A673 (cell line): ENCODE data around the gene FREM1. TPM values are rescaled to one million over a fixed set of nuclear protein-coding genes. Genes with fewer than 3 reads are reported as not detected.

Experiments
- BruUV-seq: library from RNA; stranded (reverse); fragments of 400-500 nt; replicated peaks from 2 replicates; lab custom pipeline; 2021; lab: Mats Ljungman, UMichigan
- CTCF ChIA-PET: fragments of 300-600 bp; sonication (Branson Sonifier 250); formaldehyde crosslinking; loops from one replicate; lab custom pipeline; 2022; ENCODE audit warnings: antibody characterized with exemption; lab: Charles Lee
- POLR2A ChIA-PET: fragments of 300-600 bp; sonication (Branson Sonifier 250); formaldehyde crosslinking; loops from one replicate; lab custom pipeline; 2022; ENCODE audit warnings: antibody characterized with exemption; ENCODE audit not compliant: low non-redundant PET; lab: Charles Lee
- DNase-seq: peaks from one replicate; pipeline ENCODE4 v3.0.0-alpha.2; 2015; ENCODE audit warnings: low spot score
- H3K27ac ChIP-seq: fragments of 200-600 bp; sonication (generic); 2 replicates; pipeline ENCODE4 v1.5.1; 2016; ENCODE audit warnings: mixed run types, low read depth, mild to moderate bottlenecking, mixed read lengths, antibody characterized with exemption, low read length; ENCODE audit not compliant: poor library complexity, severe bottlenecking
- H3K27me3 ChIP-seq: fragments of 200-600 bp; sonication (generic); replicated peaks from 2 replicates; pipeline ENCODE4 v1.6.1; 2017; ENCODE audit warnings: mixed run types, low read depth, mild to moderate bottlenecking, mixed read lengths, antibody characterized with exemption, low read length; ENCODE audit not compliant: insufficient read depth, poor library complexity
- H3K36me3 ChIP-seq: fragments of 200-600 bp; sonication (generic); 2 replicates; pipeline ENCODE4 v1.6.1; 2016; ENCODE audit warnings: mixed run types, mild to moderate bottlenecking, mixed read lengths, antibody characterized with exemption, low read length; ENCODE audit not compliant: insufficient read depth, poor library complexity, severe bottlenecking
- H3K4me1 ChIP-seq: fragments of 200-600 bp; sonication (generic); 2 replicates; pipeline ENCODE4 v1.6.1; 2017; ENCODE audit warnings: mixed run types, mild to moderate bottlenecking, mixed read lengths, antibody characterized with exemption, low read length; ENCODE audit not compliant: insufficient read depth, poor library complexity, severe bottlenecking
- H3K4me3 ChIP-seq: fragments of 200-600 bp; sonication (generic); 2 replicates; pipeline ENCODE4 v1.5.1; 2016; ENCODE audit warnings: low read depth, mixed run types, mild to moderate bottlenecking, mixed read lengths, low read length; ENCODE audit not compliant: poor library complexity, severe bottlenecking
- H3K9me3 ChIP-seq: fragments of 200-600 bp; sonication (generic); 2 replicates; pipeline ENCODE4 v1.6.1; 2016; ENCODE audit warnings: mixed run types, low read depth, mild to moderate bottlenecking, mixed read lengths, antibody characterized with exemption, low read length; ENCODE audit not compliant: poor library complexity, severe bottlenecking
- CTCF ChIP-seq: fragments of 300-800, 200-600 bp; sonication (generic); conservative IDR thresholded peaks from 2 replicates; pipeline ENCODE4 v1.5.1; 2017; ENCODE audit warnings: low read depth, mild to moderate bottlenecking, antibody characterized with exemption, low read length, moderate library complexity, mixed read lengths
- EZH2 ChIP-seq: fragments of 200-600 bp; sonication (generic); IDR thresholded peaks from 2 replicates; pipeline ENCODE4 v1.6.1; 2017; ENCODE audit warnings: borderline replicate concordance, low read depth, mild to moderate bottlenecking, mixed read lengths, antibody characterized with exemption, low read length; ENCODE audit not compliant: poor library complexity, severe bottlenecking
- intact Hi-C: fragments of 100-400 bp; cut with micrococcal nuclease; formaldehyde crosslinking; loops from one replicate; pipeline ENCODE4 v1.10.0; 2022; ENCODE audit not compliant: unreplicated experiment
- total RNA-seq: library from RNA; stranded (reverse); gene quantifications from 2 replicates; pipeline ENCODE4 v1.2.3, GENCODE V29; 2021

The FREM1 gene
- total RNA-seq, 1 experiment from 2014 or later = 4.2 TPM

DNA sequence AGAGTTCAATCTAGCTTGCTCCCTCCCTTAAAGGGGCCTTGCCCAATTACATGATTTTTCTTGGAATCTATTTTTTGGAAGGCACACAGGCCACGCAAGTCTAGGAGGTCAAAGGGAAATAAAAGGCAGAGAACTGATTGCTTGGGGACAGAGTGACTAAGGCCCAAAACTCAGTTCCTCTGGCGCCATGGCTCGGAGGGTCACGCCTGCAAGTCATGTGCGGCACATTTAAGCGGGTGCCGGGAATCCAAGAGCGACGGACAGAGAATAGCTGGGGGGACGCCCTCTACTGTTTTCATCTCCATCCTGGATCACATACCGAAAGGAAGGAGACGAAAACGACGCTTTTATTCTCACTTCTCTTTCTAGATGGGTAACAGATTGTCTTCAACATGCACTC is 78.6 kb downstream of the FREM1 start:
- intact Hi-C loops = no loop called here
- CTCF ChIA-PET = no interaction called here
- Histone ChIP-seq H3K4me3 (no peak overlapping the region), H3K4me1 (no peaks in the 10 kb centered on the region), H3K27ac (no peak overlapping the region), H3K9me3 (no peaks in the 10 kb centered on the region), H3K27me3 (no peaks in the 10 kb centered on the region), H3K36me3 (no peaks in the 10 kb centered on the region)
- DNase-seq = no peak
- no TSS peak for BruUV-seq
- TF ChIP-seq CTCF = no peak
- POLR2A ChIA-PET = no interaction called here

DNA sequence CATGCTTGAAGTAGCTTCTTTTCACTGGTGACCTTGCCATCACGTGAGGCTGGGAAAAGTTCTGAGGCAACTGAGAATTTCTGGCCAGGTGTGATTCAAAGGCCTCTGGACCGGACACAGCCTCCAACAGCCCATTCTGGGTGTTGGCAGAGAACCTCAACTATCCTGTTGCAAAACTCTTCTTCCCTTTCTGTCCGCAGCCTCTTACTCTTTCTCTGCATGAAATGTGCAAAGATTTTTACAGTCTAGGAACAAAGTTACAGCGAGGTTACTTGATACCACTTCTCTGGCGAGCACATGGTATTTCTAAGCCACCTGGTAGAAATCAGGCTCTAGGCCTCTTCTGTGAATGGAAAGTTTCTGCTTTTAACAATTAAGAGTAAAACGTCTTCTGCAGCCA is 79.2 kb downstream of the FREM1 start:
- Histone ChIP-seq H3K27ac (no peak overlapping the region), H3K36me3 (no peaks in the 10 kb centered on the region), H3K4me3 (no peak overlapping the region), H3K4me1 (no peaks in the 10 kb centered on the region), H3K9me3 (no peaks in the 10 kb centered on the region), H3K27me3 (no peaks in the 10 kb centered on the region)
- no peak for DNase-seq
- intact Hi-C loops = no loop called here
- ChIA-PET POLR2A (no interaction called here), CTCF (no interaction called here)
- BruUV-seq = no TSS peak
- TF ChIP-seq CTCF (no peak), EZH2 (no peak)

DNA sequence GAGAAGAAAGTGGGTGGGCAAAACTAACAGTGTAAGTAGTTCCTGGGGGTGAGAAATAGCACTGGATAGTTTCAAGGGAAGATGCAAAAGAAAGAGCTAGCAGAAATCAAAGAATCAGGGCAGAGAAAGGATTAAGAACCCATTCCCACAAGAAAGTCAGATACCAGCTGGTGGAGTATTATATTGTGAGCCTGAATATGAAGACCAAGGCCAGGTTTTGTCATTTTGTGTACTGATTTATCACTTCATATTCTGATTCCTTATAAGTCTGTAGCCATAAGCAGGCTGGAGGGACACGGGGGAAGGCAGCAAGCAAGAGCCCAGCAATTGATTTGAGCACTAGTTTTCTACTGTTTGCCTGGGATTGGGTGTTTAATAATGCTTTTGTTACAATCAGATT is 80.2 kb downstream of the FREM1 start:
- POLR2A ChIA-PET = no interaction called here
- H3K4me3 ChIP-seq = no peak overlapping the region
- CTCF ChIA-PET = no interaction called here
- BruUV-seq = no TSS peak
- intact Hi-C loops = no loop called here
- H3K27me3 ChIP-seq = no peaks in the 10 kb centered on the region
- no peak overlapping the region for H3K27ac ChIP-seq
- H3K9me3 ChIP-seq = no peaks in the 10 kb centered on the region
- no peaks in the 10 kb centered on the region for H3K36me3 ChIP-seq
- DNase-seq = no peak
- no peaks in the 10 kb centered on the region for H3K4me1 ChIP-seq
- TF ChIP-seq EZH2 (no peak), CTCF (no peak)
